OCI-LY1 (cell line): ENCODE measurements around the gene AAGAB.

Experiments used
- EZH2 ChIP-seq: fragments of 200-600 bp; sonication (generic), shearing (Covaris generic); IDR thresholded peaks from 2 replicates; pipeline ENCODE4 v1.8.0; 2017; ENCODE audit warnings: borderline replicate concordance, mixed run types, mild to moderate bottlenecking, antibody characterized with exemption, low read length, moderate library complexity, mixed read lengths
- TF ChIP-seq, protein P1 (sequence below): fragments of 200-600 bp; sonication (generic), shearing (Covaris generic); IDR thresholded peaks from 2 replicates; pipeline ENCODE4 v1.5.1; 2017; ENCODE audit warnings: mild to moderate bottlenecking, antibody characterized with exemption, low read length, moderate library complexity, mixed read lengths

GRCh38 chr15:67199881-67200763 is 54.3 kb downstream of the AAGAB start:
- TF ChIP-seq, protein P1, sequence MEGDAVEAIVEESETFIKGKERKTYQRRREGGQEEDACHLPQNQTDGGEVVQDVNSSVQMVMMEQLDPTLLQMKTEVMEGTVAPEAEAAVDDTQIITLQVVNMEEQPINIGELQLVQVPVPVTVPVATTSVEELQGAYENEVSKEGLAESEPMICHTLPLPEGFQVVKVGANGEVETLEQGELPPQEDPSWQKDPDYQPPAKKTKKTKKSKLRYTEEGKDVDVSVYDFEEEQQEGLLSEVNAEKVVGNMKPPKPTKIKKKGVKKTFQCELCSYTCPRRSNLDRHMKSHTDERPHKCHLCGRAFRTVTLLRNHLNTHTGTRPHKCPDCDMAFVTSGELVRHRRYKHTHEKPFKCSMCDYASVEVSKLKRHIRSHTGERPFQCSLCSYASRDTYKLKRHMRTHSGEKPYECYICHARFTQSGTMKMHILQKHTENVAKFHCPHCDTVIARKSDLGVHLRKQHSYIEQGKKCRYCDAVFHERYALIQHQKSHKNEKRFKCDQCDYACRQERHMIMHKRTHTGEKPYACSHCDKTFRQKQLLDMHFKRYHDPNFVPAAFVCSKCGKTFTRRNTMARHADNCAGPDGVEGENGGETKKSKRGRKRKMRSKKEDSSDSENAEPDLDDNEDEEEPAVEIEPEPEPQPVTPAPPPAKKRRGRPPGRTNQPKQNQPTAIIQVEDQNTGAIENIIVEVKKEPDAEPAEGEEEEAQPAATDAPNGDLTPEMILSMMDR = no peak
- TF ChIP-seq EZH2 = no peak
